K562 (cell line): Measurements from ENCODE around the gene EIF4E2. TPM values are rescaled to one million over a fixed set of nuclear protein-coding genes. Genes with fewer than 3 reads are reported as not detected.

Experiments used
- ATAC-seq: fragments of 200-7000 bp; cut with Tn5 transposase; 3 replicates; pipeline ENCODE4 v1.9.1; 2020; ENCODE audit warnings: moderate library complexity
- BruUV-seq: library from RNA; stranded (reverse); fragments of 400-500 nt; replicated peaks from 2 replicates; lab custom pipeline; 2021; lab: Mats Ljungman, UMichigan
- CTCF ChIA-PET: fragments of 300-600 bp; formaldehyde crosslinking; extraction: SDS; loops from one replicate; lab custom pipeline; 2021; ENCODE audit warnings: low intra/inter-chr PET ratio; lab: Yijun Ruan, JAX
- POLR2A ChIA-PET: fragments of 300-600, 350-650 bp; sonication (Branson Sonifier 250); formaldehyde crosslinking; extraction: SDS; loops from one replicate; lab custom pipeline; 2021; ENCODE audit warnings: antibody characterized with exemption, inconsistent platforms; lab: Yijun Ruan, JAX
- DNase-seq, 4 experiments: peaks; one replicate each; pipeline versions ENCODE4 v3.0.0 to v3.0.0-alpha.2; 2011 to 2018; ENCODE audit warnings: low spot score in 3 of 4, mixed read lengths in 3 of 4; ENCODE audit errors: extremely low read depth in 1 of 4
- FAIRE-seq: peaks from 2 replicates; lab custom pipeline; 2011; peaks lifted over from hg19 to GRCh38; lab: Jason Lieb, UNC
- H2AFZ ChIP-seq: 2 replicates; pipeline ENCODE4 v1.6.0; 2011; ENCODE audit warnings: low read depth, low read length, control low read depth, inconsistent platforms
- H3K27ac ChIP-seq: fragments of 200-600 bp; 3 replicates; pipeline ENCODE4 v1.8.0; 2011; ENCODE audit warnings: low read depth, mild to moderate bottlenecking, control low read depth, inconsistent platforms, low read length, moderate library complexity, mixed read lengths; ENCODE audit errors: extremely low read depth
- H3K27me3 ChIP-seq, 2 experiments: fragments of 300-600 bp in 1 of 2; 2 replicates in 1 of 2; 3 replicates in 1 of 2; pipeline versions ENCODE4 v1.6.0 to v1.8.0; 2011; ENCODE audit warnings: inconsistent platforms in 2 of 2, low read length in 2 of 2, mild to moderate bottlenecking in 1 of 2, mixed read lengths in 1 of 2, moderate library complexity in 1 of 2; ENCODE audit not compliant: control insufficient read depth in 2 of 2, insufficient read depth in 2 of 2
- H3K36me3 ChIP-seq: fragments of 300-600 bp; 3 replicates; pipeline ENCODE4 v1.8.0; 2011; ENCODE audit warnings: mild to moderate bottlenecking, low read length, inconsistent platforms; ENCODE audit not compliant: control insufficient read depth, insufficient read depth
- H3K4me1 ChIP-seq, 2 experiments: fragments of 200-600 bp in 1 of 2; replicated peaks in 1 of 2; 2 replicates in 1 of 2; 3 replicates in 1 of 2; pipeline versions ENCODE4 v1.5.1 to v1.8.0; 2011; ENCODE audit warnings: inconsistent platforms in 2 of 2, low read length in 2 of 2, mild to moderate bottlenecking in 1 of 2, mixed read lengths in 1 of 2, moderate library complexity in 1 of 2; ENCODE audit not compliant: control insufficient read depth in 2 of 2, insufficient read depth in 2 of 2
- H3K4me2 ChIP-seq: 2 replicates; pipeline ENCODE4 v1.6.1; 2011; ENCODE audit warnings: low read length, control low read depth, inconsistent platforms, mixed read lengths; ENCODE audit not compliant: insufficient read depth
- H3K4me3 ChIP-seq: fragments of 200-600 bp; sonication (generic), shearing (Covaris generic); 2 replicates; pipeline ENCODE4 v1.5.1; 2016; ENCODE audit warnings: control low read depth, inconsistent platforms
- H3K79me2 ChIP-seq: fragments of 200-600 bp; 3 replicates; pipeline ENCODE4 v1.8.0; 2011; ENCODE audit warnings: low read length, inconsistent platforms; ENCODE audit not compliant: control insufficient read depth, insufficient read depth
- H3K9ac ChIP-seq, 2 experiments: 2 replicates each; pipeline versions ENCODE4 v1.6.0 to v1.6.1; 2011; ENCODE audit warnings: low read depth in 2 of 2, low read length in 2 of 2, control low read depth in 1 of 2, inconsistent platforms in 1 of 2, mild to moderate bottlenecking in 1 of 2, mixed read lengths in 1 of 2; ENCODE audit not compliant: insufficient read depth in 1 of 2
- H3K9me1 ChIP-seq: one replicate; pipeline ENCODE4 v1.6.0; 2011; ENCODE audit warnings: inconsistent platforms, mild to moderate bottlenecking, low read length, moderate library complexity; ENCODE audit not compliant: control insufficient read depth, insufficient read depth
- H3K9me3 ChIP-seq: replicated peaks from 2 replicates; pipeline ENCODE4 v1.5.1; 2011; ENCODE audit warnings: low read depth, low read length, inconsistent platforms; ENCODE audit not compliant: control insufficient read depth, insufficient read depth
- H4K20me1 ChIP-seq: replicated peaks from 2 replicates; pipeline ENCODE4 v1.6.1; 2011; ENCODE audit warnings: low read length, inconsistent platforms, mixed read lengths; ENCODE audit not compliant: control insufficient read depth, insufficient read depth
- ATF1 ChIP-seq, 2 experiments: fragments of 450-650 bp in 1 of 2; IDR thresholded peaks; 2 replicates each; pipeline ENCODE4 v1.6.1; 2016; ENCODE audit warnings: missing compliant biosample characterization in 1 of 2, missing genetic modification characterization in 1 of 2
- ATF3 ChIP-seq, 2 experiments: fragments of 450-650 bp in 1 of 2; sonication (generic) in 1 of 2; formaldehyde crosslinking in 1 of 2; IDR thresholded peaks in 1 of 2; conservative IDR thresholded peaks in 1 of 2; 2 replicates each; pipeline versions ENCODE4 v1.6.1 to v1.8.1; 2016 to 2023; ENCODE audit warnings: mild to moderate bottlenecking in 2 of 2, moderate library complexity in 2 of 2, inconsistent platforms in 1 of 2, missing genetic modification reagents in 1 of 2
- ATF7 ChIP-seq: fragments of 450-650 bp; IDR thresholded peaks from 2 replicates; pipeline ENCODE4 v1.7.1; 2014; ENCODE audit warnings: mild to moderate bottlenecking, moderate library complexity
- BRF2 ChIP-seq: IDR thresholded peaks from 3 replicates; pipeline ENCODE4 v1.6.1; 2011; ENCODE audit warnings: borderline replicate concordance, mild to moderate bottlenecking; ENCODE audit not compliant: insufficient read length, insufficient read depth
- CREB1 ChIP-seq, 2 experiments: sonication (generic) in 1 of 2; formaldehyde crosslinking in 1 of 2; IDR thresholded peaks; 2 replicates each; pipeline versions ENCODE4 v1.6.1 to v1.8.0; 2012 to 2022; ENCODE audit warnings: inconsistent platforms in 1 of 2, mild to moderate bottlenecking in 1 of 2, missing genetic modification reagents in 1 of 2, moderate library complexity in 1 of 2
- CREM ChIP-seq: IDR thresholded peaks from 2 replicates; pipeline ENCODE4 v1.6.1; 2014; ENCODE audit warnings: antibody characterized with exemption, low read depth
- EGR1 ChIP-seq: fragments of 450-650 bp; conservative IDR thresholded peaks from 2 replicates; pipeline ENCODE4 v1.6.1; 2017; ENCODE audit warnings: mild to moderate bottlenecking
- TFAP4 ChIP-seq: sonication (generic); formaldehyde crosslinking; IDR thresholded peaks from 2 replicates; pipeline ENCODE4 v1.8.0; 2022; ENCODE audit warnings: missing genetic modification reagents, mild to moderate bottlenecking, moderate library complexity, borderline replicate concordance
- ZBTB12 ChIP-seq: fragments of 250-450 bp; sonication (Bioruptor Pico); IDR thresholded peaks from 2 replicates; pipeline ENCODE4 v1.4.0; 2020
- ZNF124 ChIP-seq: sonication (generic); formaldehyde crosslinking; IDR thresholded peaks from 2 replicates; pipeline ENCODE4 v1.8.1; 2022; ENCODE audit warnings: missing genetic modification reagents
- WGBS: fragments of 100-300 bp; shearing (Covaris generic); methylation state at CpG from one replicate; pipeline ENCODE4 v1.1.6; 2016; ENCODE audit warnings: low coverage, mixed read lengths; ENCODE audit not compliant: insufficient coverage; ENCODE audit errors: missing lambda C conversion rate; 5-methylcytosine and 5-hydroxymethylcytosine counted together
- in situ Hi-C: fragments of 300-500 bp; cut with MboI; formaldehyde crosslinking; loops from 4 replicates; pipeline ENCODE4 v1.15.0; 2018; ENCODE audit warnings: inconsistent platforms, mixed read lengths
- intact Hi-C: fragments of 100-400 bp; cut with micrococcal nuclease; formaldehyde crosslinking; loops from 2 replicates; pipeline ENCODE4 v1.14.2; 2022
- polyA plus RNA-seq, 8 experiments: library from polyadenylated mRNA; depleted of rRNA in 4 of 8; stranded (reverse) in 5 of 8; unstranded in 3 of 8; fragments of >200 nt; fragmentation: Nextera tagmentation in 2 of 8; fragmentation: Illumina TruSeq in 1 of 8; extraction: Ambion mirVana in 2 of 8; extraction: Trizol in 1 of 8; gene quantifications; 2 replicates each; pipeline versions ENCODE4 v1.2.1 to v1.2.3, GENCODE V29; 2011 to 2014; ENCODE audit warnings: inconsistent platforms in 1 of 8, missing spikeins in 1 of 8
- total RNA-seq, 7 experiments: library from RNA; depleted of rRNA in 6 of 7; stranded (reverse); fragments of >200 nt in 6 of 7; fragmentation: Illumina TruSeq in 2 of 7; extraction: Trizol in 2 of 7; gene quantifications; 2 replicates each; pipeline versions ENCODE4 v1.2.1 to v1.2.3, GENCODE V29; 2011 to 2021; ENCODE audit warnings: low replicate concordance in 1 of 7
- TF ChIP-seq, protein P1 (sequence below): fragments of 200-800 bp; sonication (Bioruptor generic); IDR thresholded peaks from 2 replicates; pipeline ENCODE4 v1.6.1; 2017; ENCODE audit warnings: missing genetic modification characterization, missing compliant biosample characterization

The EIF4E2 gene
- total and polyA plus RNA-seq, 9 of the 15 experiments (the other 6 are each of a cell fraction or from before 2014, with no cell fraction given), result 33.9 to 169 (median 77.5) TPM

DNA sequence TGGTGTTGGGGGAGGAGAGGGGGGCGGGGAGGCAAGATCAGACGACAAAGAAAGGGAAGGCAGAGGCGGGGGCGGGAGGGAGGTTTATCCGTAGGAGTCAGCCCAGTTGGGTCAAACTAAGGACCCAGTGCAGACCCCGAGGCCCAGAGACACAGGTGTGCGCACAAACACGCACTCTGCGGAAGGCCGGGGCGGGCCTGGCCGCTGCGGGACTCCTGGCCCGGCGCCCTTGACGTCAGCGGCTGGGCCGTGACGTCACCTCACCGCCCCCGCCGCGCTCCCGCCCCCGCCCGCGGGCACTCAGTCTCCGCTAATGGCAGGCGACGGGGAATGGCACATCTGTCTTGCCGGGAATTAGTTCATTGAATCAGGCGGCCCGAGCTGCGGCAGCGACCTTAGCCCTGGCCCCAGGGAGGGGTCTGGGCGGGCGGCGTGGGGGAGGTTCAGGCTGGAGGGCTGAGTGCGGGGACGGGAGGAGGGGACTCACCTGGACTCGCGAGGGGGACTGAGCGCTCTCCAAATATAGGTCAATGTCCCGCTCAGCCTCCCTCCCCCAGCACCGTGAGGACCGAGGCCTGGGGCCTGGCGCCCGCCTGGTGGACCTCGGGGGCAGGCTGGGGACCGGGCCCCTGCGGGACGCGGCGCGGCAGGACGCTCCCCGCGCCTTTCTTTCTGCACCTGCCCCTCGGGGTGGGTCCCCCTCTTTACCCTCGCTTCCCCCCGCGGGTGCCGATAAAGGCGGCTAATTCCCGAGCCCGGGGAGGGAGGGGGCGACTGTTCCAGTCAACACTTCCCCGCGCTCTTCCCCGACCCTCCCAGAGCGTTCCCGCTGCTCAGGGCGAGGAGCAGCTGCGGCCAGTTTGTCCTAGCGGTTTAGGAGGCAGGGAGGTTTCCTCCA, 47.3 kb upstream of the EIF4E2 start:
- H3K9me3 ChIP-seq, result no peaks in the 10 kb centered on the region
- H3K9me1 ChIP-seq, result no peaks in the 10 kb centered on the region
- no peak overlapping the region for H2AFZ ChIP-seq
- H3K36me3 ChIP-seq, result no peaks in the 10 kb centered on the region
- no peak overlapping the region for H3K4me3 ChIP-seq
- no peak overlapping the region for H3K27ac ChIP-seq
- TF ChIP-seq CREM (peak; percentile 92), CREB1 (IDR thresholded peaks at IDR 0.05) (peak; percentile 91), CREB1 (CRISPR knock-in tag; IDR thresholded peaks at IDR 0.05) (peak; percentile 83), BRF2 (no peak), TFAP4 (CRISPR knock-in tag) (no peak), ZNF124 (CRISPR knock-in tag) (no peak), ATF1 (CRISPR knock-in tag; IDR thresholded peaks at IDR 0.05) (no peak), ATF1 (tag; IDR thresholded peaks at IDR 0.05) (peak; percentile 89), ATF3 (IDR thresholded peaks at IDR 0.05) (peak; percentile 71; the same call in 1 of the 2 replicates), ATF3 (CRISPR knock-in tag; conservative IDR thresholded peaks at IDR 0.05) (no peak), ATF7 (peak; percentile 37; the same call in 1 of the 2 replicates), ZBTB12 (CRISPR knock-in tag) (peak; percentile 24; the same call in 1 of the 2 replicates), EGR1 (peak; percentile 87)
- TF ChIP-seq, protein P1, sequence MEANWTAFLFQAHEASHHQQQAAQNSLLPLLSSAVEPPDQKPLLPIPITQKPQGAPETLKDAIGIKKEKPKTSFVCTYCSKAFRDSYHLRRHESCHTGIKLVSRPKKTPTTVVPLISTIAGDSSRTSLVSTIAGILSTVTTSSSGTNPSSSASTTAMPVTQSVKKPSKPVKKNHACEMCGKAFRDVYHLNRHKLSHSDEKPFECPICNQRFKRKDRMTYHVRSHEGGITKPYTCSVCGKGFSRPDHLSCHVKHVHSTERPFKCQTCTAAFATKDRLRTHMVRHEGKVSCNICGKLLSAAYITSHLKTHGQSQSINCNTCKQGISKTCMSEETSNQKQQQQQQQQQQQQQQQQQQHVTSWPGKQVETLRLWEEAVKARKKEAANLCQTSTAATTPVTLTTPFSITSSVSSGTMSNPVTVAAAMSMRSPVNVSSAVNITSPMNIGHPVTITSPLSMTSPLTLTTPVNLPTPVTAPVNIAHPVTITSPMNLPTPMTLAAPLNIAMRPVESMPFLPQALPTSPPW (CRISPR knock-in tag), result peak; percentile 62
- FAIRE-seq (no peak), DNase-seq (peak; percentile 40 to 73 (median 56)), ATAC-seq (peak; percentile 58)
- intact Hi-C loops (no loop called here), in situ Hi-C loops (no loop called here)
- peaks cover 3 to 45% of the 10 kb centered on the region in 2 experiments; a peak in 2 of 5 replicates for H3K27me3 ChIP-seq
- ChIA-PET POLR2A (no interaction called here), CTCF (no interaction called here)
- 2% methylated on average over 14 of the region's 75 CpGs for WGBS
- no peaks in the 10 kb centered on the region for H3K79me2 ChIP-seq
- no peaks in the 10 kb centered on the region for H4K20me1 ChIP-seq
- peaks cover 0 to 13% of the 10 kb centered on the region in 2 experiments; a peak in 2 of 5 replicates for H3K4me1 ChIP-seq
- BruUV-seq, result no TSS peak
- no peak overlapping the region for H3K4me2 ChIP-seq
- H3K9ac ChIP-seq, result no peak overlapping the region
